ENCODE results near the gene SMIM13. TPM values are rescaled to one million over a fixed set of nuclear protein-coding genes. Genes with fewer than 3 reads are reported as not detected.
"Not testable (repeated sequence)": the region's sequence is repeated elsewhere in the genome, so short reads cannot be mapped to it uniquely, and the experiment has no call there.

Gene SMIM13
- total RNA-seq, 2 experiments from 2014 or later = 7.5 to 7.7 TPM

GRCh38 chr6:11078266-11078665 lies 15.4 kb upstream of the SMIM13 start:
- ChIA-PET CTCF (interaction anchor here (0.6 to 1.1 kb wide), 3 partner anchors 10 to 167 kb away, joined by 3 read pairs; no protein-coding TSS in a partner anchor), POLR2A (no interaction called here)
- Mint-ChIP-seq H3K4me1 (ENCODE audit: low read depth) (no peaks in the 10 kb centered on the region), H3K9me3 (no peaks in the 10 kb centered on the region), H3K36me3 (ENCODE audit: low read depth) (no peaks in the 10 kb centered on the region), H3K27me3 (peaks cover 2% of the 10 kb centered on the region), H3K27ac (no peak overlapping the region), H3K4me3 (no peak overlapping the region)
- no peak for ATAC-seq
- TF ChIP-seq CTCF (IDR thresholded peaks at IDR 0.05) = no peak
- no peak for DNase-seq
- intact Hi-C loops (cut with micrococcal nuclease) = no loop called here

- intact Hi-C loops (cut with micrococcal nuclease) = no loop called here
- Mint-ChIP-seq H3K36me3 (ENCODE audit: low read depth) (no peaks in the 10 kb centered on the region), H3K4me1 (ENCODE audit: low read depth) (no peaks in the 10 kb centered on the region), H3K9me3 (no peaks in the 10 kb centered on the region), H3K4me3 (no peak overlapping the region), H3K27ac (no peak overlapping the region), H3K27me3 (peaks cover 2% of the 10 kb centered on the region)
- no peak for TF ChIP-seq CTCF (IDR thresholded peaks at IDR 0.05)
- CTCF ChIA-PET = interaction anchor here (1.3 kb wide), 1 partner anchor 11 kb away, joined by 6 read pairs; no protein-coding TSS in a partner anchor
- POLR2A ChIA-PET = no interaction called here
- ATAC-seq (no peak), DNase-seq (no peak)
Measured at GRCh38 chr6:11080296-11080695, 13.3 kb upstream of the SMIM13 start.

GRCh38 chr6:11083491-11083890 lies 10.1 kb upstream of the SMIM13 start:
- Mint-ChIP-seq H3K4me1 (ENCODE audit: low read depth) (no peaks in the 10 kb centered on the region), H3K36me3 (ENCODE audit: low read depth) (no peaks in the 10 kb centered on the region), H3K9me3 (no peaks in the 10 kb centered on the region), H3K27ac (no peak overlapping the region), H3K4me3 (no peak overlapping the region), H3K27me3 (peaks cover 2% of the 10 kb centered on the region)
- no peak for ATAC-seq
- TF ChIP-seq CTCF (IDR thresholded peaks at IDR 0.05) = no peak
- intact Hi-C loops (cut with micrococcal nuclease) = no loop called here
- no peak for DNase-seq
- ChIA-PET POLR2A (no interaction called here), CTCF (interaction anchor here (1.8 to 2.1 kb wide), 2 partner anchors 8 to 14 kb away, joined by 6 to 8 read pairs; no protein-coding TSS in a partner anchor)

- no peak for ATAC-seq
- POLR2A ChIA-PET = no interaction called here
- H3K27me3 Mint-ChIP-seq = peaks cover 2% of the 10 kb centered on the region
- H3K4me1 Mint-ChIP-seq (ENCODE audit: low read depth) = no peaks in the 10 kb centered on the region
- no peak overlapping the region for H3K4me3 Mint-ChIP-seq
- intact Hi-C loops (cut with micrococcal nuclease) = no loop called here
- DNase-seq = no peak
- H3K36me3 Mint-ChIP-seq (ENCODE audit: low read depth) = no peaks in the 10 kb centered on the region
- H3K27ac Mint-ChIP-seq = no peak overlapping the region
- no peak for TF ChIP-seq CTCF (IDR thresholded peaks at IDR 0.05)
- CTCF ChIA-PET = interaction anchor here (1.8 kb wide), 1 partner anchor 14 kb away, joined by 8 read pairs; no protein-coding TSS in a partner anchor
- no peaks in the 10 kb centered on the region for H3K9me3 Mint-ChIP-seq
Measured at GRCh38 chr6:11083956-11084355, 9.7 kb upstream of the SMIM13 start.

GRCh38 chr6:11085758-11086435 lies 7.7 kb upstream of the SMIM13 start:
- Mint-ChIP-seq H3K27me3 (peaks cover 2% of the 10 kb centered on the region), H3K4me1 (ENCODE audit: low read depth) (no peaks in the 10 kb centered on the region), H3K36me3 (ENCODE audit: low read depth) (no peaks in the 10 kb centered on the region), H3K27ac (no peak overlapping the region), H3K4me3 (no peak overlapping the region), H3K9me3 (no peaks in the 10 kb centered on the region)
- DNase-seq (no peak), ATAC-seq (no peak)
- CTCF ChIA-PET = interaction anchor here (1.6 kb wide), 1 partner anchor 13 kb away, joined by 4 read pairs; no protein-coding TSS in a partner anchor
- POLR2A ChIA-PET = no interaction called here
- no peak for TF ChIP-seq CTCF (IDR thresholded peaks at IDR 0.05)
- intact Hi-C loops (cut with micrococcal nuclease) = no loop called here

GRCh38 chr6:11087141-11087812 lies 6.4 kb upstream of the SMIM13 start:
- POLR2A ChIA-PET; DNase-seq; H3K4me3 Mint-ChIP-seq; H3K4me1 Mint-ChIP-seq (ENCODE audit: low read depth); H3K27ac Mint-ChIP-seq; intact Hi-C loops (cut with micrococcal nuclease); ATAC-seq; H3K36me3 Mint-ChIP-seq (ENCODE audit: low read depth); H3K27me3 Mint-ChIP-seq; H3K9me3 Mint-ChIP-seq: not testable (repeated sequence)
- CTCF ChIA-PET = interaction anchor here (1.1 to 1.7 kb wide), 3 partner anchors 10 to 133 kb away, joined by 3 to 4 read pairs (median 3); no protein-coding TSS in a partner anchor

Measured in activated CD8-positive, alpha-beta T cell treated with anti-CD3 and anti-CD28 coated beads for 36 hours (primary cell).